Measurements from ENCODE around the gene S1PR1.

- no peak for TF ChIP-seq CTCF (optimal IDR thresholded peaks at IDR 0.05 in 1 of 3, IDR thresholded peaks at IDR 0.05 in 1 of 3, conservative IDR thresholded peaks at IDR 0.05 in 1 of 3; ENCODE audit: extremely low read depth in 1 of 3, insufficient read depth in 2 of 3, low read length in 3 of 3)
- TF ChIP-seq EZH2 (IDR thresholded peaks at IDR 0.05; ENCODE audit: low read length): no peak
These were observed 15.9 kb upstream of the S1PR1 start for GRCh38 chr1:101220906-101221305.
